Measurements from ENCODE around the gene LONP2.

DNA sequence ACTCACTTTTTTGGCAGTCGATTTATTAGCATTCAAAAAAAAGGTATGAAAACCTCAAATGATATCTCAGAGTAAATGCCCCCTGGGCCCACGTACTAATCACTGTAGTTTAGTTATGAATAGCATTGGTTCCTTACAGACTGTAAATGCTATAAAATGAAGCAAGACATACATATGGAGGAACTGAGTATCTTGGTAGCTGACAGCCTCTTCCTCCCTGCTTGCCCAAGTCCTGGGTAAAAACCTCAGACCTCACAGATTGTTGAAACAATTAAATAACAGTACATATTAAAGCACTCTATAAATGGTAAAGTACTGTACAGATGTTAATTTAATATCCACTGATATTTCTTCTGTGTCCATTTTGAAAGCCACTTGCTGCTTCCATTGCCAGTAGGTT is 36.4 kb downstream of the LONP2 start:
- TF ChIP-seq EZH2phosphoT487 (conservative IDR thresholded peaks at IDR 0.05; ENCODE audit: low read length), result no peak
- TF ChIP-seq, protein P1, sequence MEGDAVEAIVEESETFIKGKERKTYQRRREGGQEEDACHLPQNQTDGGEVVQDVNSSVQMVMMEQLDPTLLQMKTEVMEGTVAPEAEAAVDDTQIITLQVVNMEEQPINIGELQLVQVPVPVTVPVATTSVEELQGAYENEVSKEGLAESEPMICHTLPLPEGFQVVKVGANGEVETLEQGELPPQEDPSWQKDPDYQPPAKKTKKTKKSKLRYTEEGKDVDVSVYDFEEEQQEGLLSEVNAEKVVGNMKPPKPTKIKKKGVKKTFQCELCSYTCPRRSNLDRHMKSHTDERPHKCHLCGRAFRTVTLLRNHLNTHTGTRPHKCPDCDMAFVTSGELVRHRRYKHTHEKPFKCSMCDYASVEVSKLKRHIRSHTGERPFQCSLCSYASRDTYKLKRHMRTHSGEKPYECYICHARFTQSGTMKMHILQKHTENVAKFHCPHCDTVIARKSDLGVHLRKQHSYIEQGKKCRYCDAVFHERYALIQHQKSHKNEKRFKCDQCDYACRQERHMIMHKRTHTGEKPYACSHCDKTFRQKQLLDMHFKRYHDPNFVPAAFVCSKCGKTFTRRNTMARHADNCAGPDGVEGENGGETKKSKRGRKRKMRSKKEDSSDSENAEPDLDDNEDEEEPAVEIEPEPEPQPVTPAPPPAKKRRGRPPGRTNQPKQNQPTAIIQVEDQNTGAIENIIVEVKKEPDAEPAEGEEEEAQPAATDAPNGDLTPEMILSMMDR (IDR thresholded peaks at IDR 0.05; ENCODE audit: insufficient read depth, low read length, poor library complexity, severe bottlenecking), result no peak

Measured in SU-DHL-6 (cell line).